Hindlimb muscle (tissue), 1 donor: ENCODE results near the gene RABAC1. TPM values are rescaled to one million over a fixed set of nuclear protein-coding genes. Genes with fewer than 3 reads are reported as not detected.
"Not testable (repeated sequence)": the region's sequence is repeated elsewhere in the genome, so short reads cannot be mapped to it uniquely, and the experiment has no call there.

Experiments
- DNase-seq: peaks from one replicate; pipeline ENCODE4 v3.0.0-alpha.2; 2013
- polyA plus RNA-seq: library from polyadenylated mRNA; unstranded; fragments of 120-200 nt; gene quantifications from one replicate; pipeline ENCODE4 v1.2.1, GENCODE V29; 2013; ENCODE audit not compliant: insufficient read length

Gene RABAC1
- polyA plus RNA-seq, 1 donor, result 65.0 TPM

- no peak for DNase-seq
Measured at GRCh38 chr19:41927497-41928192, 31.5 kb downstream of the RABAC1 start.

- DNase-seq, result no peak
Measured at GRCh38 chr19:41926763-41927496, 32.2 kb downstream of the RABAC1 start.

GRCh38 chr19:41926028-41926762, 32.9 kb downstream of the RABAC1 start:
- no peak for DNase-seq

GRCh38 chr19:41925208-41926003, 33.7 kb downstream of the RABAC1 start:
- DNase-seq, result no peak

GRCh38 chr19:41924151-41925145, 34.7 kb downstream of the RABAC1 start:
- DNase-seq, result no peak

- no peak for DNase-seq
Measured at GRCh38 chr19:41923045-41923788, 35.9 kb downstream of the RABAC1 start.

- DNase-seq, result no peak
Measured at GRCh38 chr19:41922585-41922984, 36.5 kb downstream of the RABAC1 start.

GRCh38 chr19:41921577-41922576, 37.2 kb downstream of the RABAC1 start:
- no peak for DNase-seq

- no peak for DNase-seq
Measured at GRCh38 chr19:41920882-41921576, 38.1 kb downstream of the RABAC1 start.

- DNase-seq, result no peak
Measured at GRCh38 chr19:41919948-41920712, 39.0 kb downstream of the RABAC1 start.

- no peak for DNase-seq
Measured at GRCh38 chr19:41918653-41919244, 40.4 kb downstream of the RABAC1 start.

GRCh38 chr19:41918095-41918494, 41.0 kb downstream of the RABAC1 start:
- DNase-seq, result no peak

GRCh38 chr19:41917676-41918075, 41.4 kb downstream of the RABAC1 start:
- DNase-seq, result no peak

GRCh38 chr19:41915776-41916414, 43.2 kb downstream of the RABAC1 start:
- DNase-seq, result no peak

GRCh38 chr19:41915021-41915775, 43.9 kb downstream of the RABAC1 start:
- DNase-seq, result no peak

GRCh38 chr19:41914424-41914834, 44.7 kb downstream of the RABAC1 start:
- not testable (repeated sequence) for DNase-seq
